GM21576 (cell line): ENCODE measurements around the gene CHFR.
"Not testable (repeated sequence)": the region's sequence is repeated elsewhere in the genome, so short reads cannot be mapped to it uniquely, and the experiment has no call there.

Source experiments
- ATAC-seq: cut with Tn5 transposase; IDR thresholded peaks from one replicate; pipeline ENCODE4 v1.9.1; 2021; ENCODE audit warnings: mild to moderate bottlenecking, moderate library complexity; ENCODE audit not compliant: unreplicated experiment

The CHFR gene

GRCh38 chr12:132814232-132814631, 73.2 kb downstream of the CHFR start:
- no peak for ATAC-seq

- no peak for ATAC-seq
These were observed 74.0 kb downstream of the CHFR start for GRCh38 chr12:132813443-132813842.

GRCh38 chr12:132812631-132813305, 74.6 kb downstream of the CHFR start:
- ATAC-seq: no peak

- ATAC-seq: not testable (repeated sequence)
These were observed 78.0 kb downstream of the CHFR start for GRCh38 chr12:132809391-132809790.

- no peak for ATAC-seq
These were observed 79.9 kb downstream of the CHFR start for GRCh38 chr12:132807295-132808092.

- no peak for ATAC-seq
These were observed 80.5 kb downstream of the CHFR start for GRCh38 chr12:132806857-132807256.

- ATAC-seq: no peak
These were observed 83.0 kb downstream of the CHFR start for GRCh38 chr12:132804426-132804861.

- ATAC-seq: no peak
These were observed 83.5 kb downstream of the CHFR start for GRCh38 chr12:132803888-132804287.

- ATAC-seq: no peak
These were observed 84.3 kb downstream of the CHFR start for GRCh38 chr12:132803125-132803524.

- no peak for ATAC-seq
These were observed 85.7 kb downstream of the CHFR start for GRCh38 chr12:132801741-132802140.

- ATAC-seq: no peak
These were observed 88.6 kb downstream of the CHFR start for GRCh38 chr12:132798836-132799235.

GRCh38 chr12:132797820-132798570, 89.4 kb downstream of the CHFR start:
- no peak for ATAC-seq

GRCh38 chr12:132795847-132796246, 91.6 kb downstream of the CHFR start:
- no peak for ATAC-seq

- not testable (repeated sequence) for ATAC-seq
These were observed 95.5 kb downstream of the CHFR start for GRCh38 chr12:132791940-132792339.

- ATAC-seq: no peak
These were observed 98.3 kb downstream of the CHFR start for GRCh38 chr12:132789099-132789471.

GRCh38 chr12:132788375-132789098, 98.9 kb downstream of the CHFR start:
- no peak for ATAC-seq

- no peak for ATAC-seq
These were observed 99.5 kb downstream of the CHFR start for GRCh38 chr12:132787877-132788276.

- ATAC-seq: no peak
These were observed 101.2 kb downstream of the CHFR start for GRCh38 chr12:132786192-132786591.

GRCh38 chr12:132784580-132784979, 102.8 kb downstream of the CHFR start:
- no peak for ATAC-seq

GRCh38 chr12:132783917-132784531, 103.4 kb downstream of the CHFR start:
- no peak for ATAC-seq
